ENCODE measurements around the gene IFI44L. TPM values are rescaled to one million over a fixed set of nuclear protein-coding genes. Genes with fewer than 3 reads are reported as not detected.

IFI44L gene
- total RNA-seq, 1 experiment from 2014 or later = 0.10 TPM

DNA sequence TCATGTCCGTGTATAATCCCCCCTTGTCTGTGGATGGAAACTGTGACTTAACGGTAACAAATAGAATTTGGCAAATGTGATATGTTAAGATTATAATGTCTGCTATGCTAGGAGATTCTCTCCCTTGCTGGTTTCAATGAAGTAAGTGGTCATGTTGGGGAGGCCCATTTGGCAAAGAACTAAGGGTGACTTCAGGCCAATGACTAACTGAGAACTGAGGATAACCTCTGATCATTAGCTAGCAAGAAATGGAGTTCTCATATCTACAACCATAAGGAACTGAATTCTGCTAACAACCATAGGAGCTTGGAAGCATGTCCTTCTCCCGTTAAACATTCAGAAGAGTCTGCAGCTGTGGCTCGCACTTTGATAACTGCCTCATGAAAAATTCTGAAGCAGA, 2.3 kb downstream of the IFI44L start:
- no peak for DNase-seq (ENCODE audit: low read depth, low spot score)
- Histone ChIP-seq H3K79me2 (ENCODE audit: insufficient read depth, low read length) (no peaks in the 10 kb centered on the region), H3K27me3 (ENCODE audit: insufficient read depth, low read length) (no peaks in the 10 kb centered on the region), H3K4me3 (replicated peaks in 1 of 2; ENCODE audit: low read depth in 1 of 2, low read length in 2 of 2) (no peak overlapping the region), H2AFZ (ENCODE audit: low read depth, low read length, poor library complexity, severe bottlenecking) (no peak overlapping the region), H3K4me2 (ENCODE audit: low read length) (no peak overlapping the region), H3K9me3 (ENCODE audit: control insufficient read depth in 1 of 2, insufficient read depth in 1 of 2, low read depth in 1 of 2, low read length in 2 of 2) (no peaks in the 10 kb centered on the region), H3K27ac (ENCODE audit: low read depth, low read length) (no peak overlapping the region), H3K9ac (ENCODE audit: low read length) (no peak overlapping the region), H3K36me3 (ENCODE audit: control insufficient read depth in 1 of 2, insufficient read depth in 2 of 2, low read length in 2 of 2) (no peaks in the 10 kb centered on the region), H4K20me1 (ENCODE audit: insufficient read depth) (no peaks in the 10 kb centered on the region), H3K9me2 (ENCODE audit: insufficient read depth) (no peaks in the 10 kb centered on the region), H3K4me1 (ENCODE audit: control insufficient read depth in 1 of 2, insufficient read depth in 2 of 2, low read length in 2 of 2) (peaks cover 0 to 3% of the 10 kb centered on the region in 2 experiments; a peak in 2 of 4 replicates)
- RAD21 ChIA-PET (ENCODE audit: low non-redundant PET in 1 of 2, low total read pairs in 2 of 2, uncharacterized antibody in 2 of 2, unreplicated experiment in 2 of 2) = interaction anchor here in 1 of 2 experiments (0.7 kb wide), 1 partner anchor 679 kb away, joined by 4 read pairs; no protein-coding TSS in a partner anchor
- no TSS peak for BruUV-seq (replicated peaks)
- intact Hi-C loops (cut with micrococcal nuclease) = no loop called here
- no peak for ATAC-seq
- TF ChIP-seq POLR2AphosphoS5 (IDR thresholded peaks at IDR 0.05; ENCODE audit: low read depth, low read length) (no peak), CEBPB (IDR thresholded peaks at IDR 0.05; ENCODE audit: low read depth) (no peak), EGR1 (IDR thresholded peaks at IDR 0.05; ENCODE audit: low read depth) (no peak), ZNF274 (IDR thresholded peaks at IDR 0.05; ENCODE audit: low read depth, low read length) (no peak), SP1 (IDR thresholded peaks at IDR 0.05; ENCODE audit: low read depth) (no peak), RAD21 (IDR thresholded peaks at IDR 0.05; ENCODE audit: low read depth) (no peak), ZFX (IDR thresholded peaks at IDR 0.05) (no peak), SRF (IDR thresholded peaks at IDR 0.05; ENCODE audit: low read depth) (no peak), SIN3A (IDR thresholded peaks at IDR 0.05; ENCODE audit: low read depth) (no peak), POLR2A (IDR thresholded peaks at IDR 0.05; ENCODE audit: borderline replicate concordance, extremely low read depth, insufficient read depth, insufficient read length) (no peak), FOSL1 (IDR thresholded peaks at IDR 0.05; ENCODE audit: low read depth) (no peak), EZH2 (IDR thresholded peaks at IDR 0.05) (no peak), ELF1 (IDR thresholded peaks at IDR 0.05; ENCODE audit: borderline replicate concordance, low read depth) (no peak), TCF7L2 (IDR thresholded peaks at IDR 0.05; ENCODE audit: borderline replicate concordance, extremely low read depth, insufficient read depth, insufficient read length) (no peak), EZH2phosphoT487 (IDR thresholded peaks at IDR 0.05; ENCODE audit: borderline replicate concordance) (no peak)
- TF ChIP-seq, protein P1, sequence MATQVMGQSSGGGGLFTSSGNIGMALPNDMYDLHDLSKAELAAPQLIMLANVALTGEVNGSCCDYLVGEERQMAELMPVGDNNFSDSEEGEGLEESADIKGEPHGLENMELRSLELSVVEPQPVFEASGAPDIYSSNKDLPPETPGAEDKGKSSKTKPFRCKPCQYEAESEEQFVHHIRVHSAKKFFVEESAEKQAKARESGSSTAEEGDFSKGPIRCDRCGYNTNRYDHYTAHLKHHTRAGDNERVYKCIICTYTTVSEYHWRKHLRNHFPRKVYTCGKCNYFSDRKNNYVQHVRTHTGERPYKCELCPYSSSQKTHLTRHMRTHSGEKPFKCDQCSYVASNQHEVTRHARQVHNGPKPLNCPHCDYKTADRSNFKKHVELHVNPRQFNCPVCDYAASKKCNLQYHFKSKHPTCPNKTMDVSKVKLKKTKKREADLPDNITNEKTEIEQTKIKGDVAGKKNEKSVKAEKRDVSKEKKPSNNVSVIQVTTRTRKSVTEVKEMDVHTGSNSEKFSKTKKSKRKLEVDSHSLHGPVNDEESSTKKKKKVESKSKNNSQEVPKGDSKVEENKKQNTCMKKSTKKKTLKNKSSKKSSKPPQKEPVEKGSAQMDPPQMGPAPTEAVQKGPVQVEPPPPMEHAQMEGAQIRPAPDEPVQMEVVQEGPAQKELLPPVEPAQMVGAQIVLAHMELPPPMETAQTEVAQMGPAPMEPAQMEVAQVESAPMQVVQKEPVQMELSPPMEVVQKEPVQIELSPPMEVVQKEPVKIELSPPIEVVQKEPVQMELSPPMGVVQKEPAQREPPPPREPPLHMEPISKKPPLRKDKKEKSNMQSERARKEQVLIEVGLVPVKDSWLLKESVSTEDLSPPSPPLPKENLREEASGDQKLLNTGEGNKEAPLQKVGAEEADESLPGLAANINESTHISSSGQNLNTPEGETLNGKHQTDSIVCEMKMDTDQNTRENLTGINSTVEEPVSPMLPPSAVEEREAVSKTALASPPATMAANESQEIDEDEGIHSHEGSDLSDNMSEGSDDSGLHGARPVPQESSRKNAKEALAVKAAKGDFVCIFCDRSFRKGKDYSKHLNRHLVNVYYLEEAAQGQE (IDR thresholded peaks at IDR 0.05; ENCODE audit: low read depth) = no peak
- TF ChIP-seq, protein P2, sequence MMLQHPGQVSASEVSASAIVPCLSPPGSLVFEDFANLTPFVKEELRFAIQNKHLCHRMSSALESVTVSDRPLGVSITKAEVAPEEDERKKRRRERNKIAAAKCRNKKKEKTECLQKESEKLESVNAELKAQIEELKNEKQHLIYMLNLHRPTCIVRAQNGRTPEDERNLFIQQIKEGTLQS (IDR thresholded peaks at IDR 0.05) = no peak
- TF ChIP-seq, protein P3, sequence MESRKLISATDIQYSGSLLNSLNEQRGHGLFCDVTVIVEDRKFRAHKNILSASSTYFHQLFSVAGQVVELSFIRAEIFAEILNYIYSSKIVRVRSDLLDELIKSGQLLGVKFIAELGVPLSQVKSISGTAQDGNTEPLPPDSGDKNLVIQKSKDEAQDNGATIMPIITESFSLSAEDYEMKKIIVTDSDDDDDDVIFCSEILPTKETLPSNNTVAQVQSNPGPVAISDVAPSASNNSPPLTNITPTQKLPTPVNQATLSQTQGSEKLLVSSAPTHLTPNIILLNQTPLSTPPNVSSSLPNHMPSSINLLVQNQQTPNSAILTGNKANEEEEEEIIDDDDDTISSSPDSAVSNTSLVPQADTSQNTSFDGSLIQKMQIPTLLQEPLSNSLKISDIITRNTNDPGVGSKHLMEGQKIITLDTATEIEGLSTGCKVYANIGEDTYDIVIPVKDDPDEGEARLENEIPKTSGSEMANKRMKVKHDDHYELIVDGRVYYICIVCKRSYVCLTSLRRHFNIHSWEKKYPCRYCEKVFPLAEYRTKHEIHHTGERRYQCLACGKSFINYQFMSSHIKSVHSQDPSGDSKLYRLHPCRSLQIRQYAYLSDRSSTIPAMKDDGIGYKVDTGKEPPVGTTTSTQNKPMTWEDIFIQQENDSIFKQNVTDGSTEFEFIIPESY (IDR thresholded peaks at IDR 0.05; ENCODE audit: extremely low read depth, insufficient replicate concordance, low read length) = no peak
- TF ChIP-seq, protein P4, sequence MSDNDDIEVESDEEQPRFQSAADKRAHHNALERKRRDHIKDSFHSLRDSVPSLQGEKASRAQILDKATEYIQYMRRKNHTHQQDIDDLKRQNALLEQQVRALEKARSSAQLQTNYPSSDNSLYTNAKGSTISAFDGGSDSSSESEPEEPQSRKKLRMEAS (IDR thresholded peaks at IDR 0.05) = no peak
- CTCF ChIA-PET = interaction anchor here (1.6 kb wide), 1 partner anchor 53 kb away, joined by 3 read pairs; no protein-coding TSS in a partner anchor
- POLR2A ChIA-PET = no interaction called here

Data from HCT116 (cell line).